K562 (cell line): ENCODE measurements around the gene ARHGAP29. TPM values are rescaled to one million over a fixed set of nuclear protein-coding genes. Genes with fewer than 3 reads are reported as not detected.

Source experiments
- ATAC-seq: fragments of 200-7000 bp; cut with Tn5 transposase; 3 replicates; pipeline ENCODE4 v1.9.1; 2020; ENCODE audit warnings: moderate library complexity
- BruUV-seq: library from RNA; stranded (reverse); fragments of 400-500 nt; replicated peaks from 2 replicates; lab custom pipeline; 2021; lab: Mats Ljungman, UMichigan
- CTCF ChIA-PET: fragments of 300-600 bp; formaldehyde crosslinking; extraction: SDS; loops from one replicate; lab custom pipeline; 2021; ENCODE audit warnings: low intra/inter-chr PET ratio; lab: Yijun Ruan, JAX
- POLR2A ChIA-PET: fragments of 300-600, 350-650 bp; sonication (Branson Sonifier 250); formaldehyde crosslinking; extraction: SDS; loops from one replicate; lab custom pipeline; 2021; ENCODE audit warnings: antibody characterized with exemption, inconsistent platforms; lab: Yijun Ruan, JAX
- DNase-seq, 4 experiments: peaks; one replicate each; pipeline versions ENCODE4 v3.0.0 to v3.0.0-alpha.2; 2011 to 2018; ENCODE audit warnings: low spot score in 3 of 4, mixed read lengths in 3 of 4; ENCODE audit errors: extremely low read depth in 1 of 4
- FAIRE-seq: peaks from 2 replicates; lab custom pipeline; 2011; peaks lifted over from hg19 to GRCh38; lab: Jason Lieb, UNC
- H2AFZ ChIP-seq: 2 replicates; pipeline ENCODE4 v1.6.0; 2011; ENCODE audit warnings: low read depth, low read length, control low read depth, inconsistent platforms
- H3K27ac ChIP-seq: fragments of 200-600 bp; 3 replicates; pipeline ENCODE4 v1.8.0; 2011; ENCODE audit warnings: low read depth, mild to moderate bottlenecking, control low read depth, inconsistent platforms, low read length, moderate library complexity, mixed read lengths; ENCODE audit errors: extremely low read depth
- H3K27me3 ChIP-seq, 2 experiments: fragments of 300-600 bp in 1 of 2; 2 replicates in 1 of 2; 3 replicates in 1 of 2; pipeline versions ENCODE4 v1.6.0 to v1.8.0; 2011; ENCODE audit warnings: inconsistent platforms in 2 of 2, low read length in 2 of 2, mild to moderate bottlenecking in 1 of 2, mixed read lengths in 1 of 2, moderate library complexity in 1 of 2; ENCODE audit not compliant: control insufficient read depth in 2 of 2, insufficient read depth in 2 of 2
- H3K36me3 ChIP-seq: fragments of 300-600 bp; 3 replicates; pipeline ENCODE4 v1.8.0; 2011; ENCODE audit warnings: mild to moderate bottlenecking, low read length, inconsistent platforms; ENCODE audit not compliant: control insufficient read depth, insufficient read depth
- H3K4me1 ChIP-seq, 2 experiments: fragments of 200-600 bp in 1 of 2; replicated peaks in 1 of 2; 2 replicates in 1 of 2; 3 replicates in 1 of 2; pipeline versions ENCODE4 v1.5.1 to v1.8.0; 2011; ENCODE audit warnings: inconsistent platforms in 2 of 2, low read length in 2 of 2, mild to moderate bottlenecking in 1 of 2, mixed read lengths in 1 of 2, moderate library complexity in 1 of 2; ENCODE audit not compliant: control insufficient read depth in 2 of 2, insufficient read depth in 2 of 2
- H3K4me2 ChIP-seq: 2 replicates; pipeline ENCODE4 v1.6.1; 2011; ENCODE audit warnings: low read length, control low read depth, inconsistent platforms, mixed read lengths; ENCODE audit not compliant: insufficient read depth
- H3K4me3 ChIP-seq: fragments of 200-600 bp; sonication (generic), shearing (Covaris generic); 2 replicates; pipeline ENCODE4 v1.5.1; 2016; ENCODE audit warnings: control low read depth, inconsistent platforms
- H3K79me2 ChIP-seq: fragments of 200-600 bp; 3 replicates; pipeline ENCODE4 v1.8.0; 2011; ENCODE audit warnings: low read length, inconsistent platforms; ENCODE audit not compliant: control insufficient read depth, insufficient read depth
- H3K9ac ChIP-seq, 2 experiments: 2 replicates each; pipeline versions ENCODE4 v1.6.0 to v1.6.1; 2011; ENCODE audit warnings: low read depth in 2 of 2, low read length in 2 of 2, control low read depth in 1 of 2, inconsistent platforms in 1 of 2, mild to moderate bottlenecking in 1 of 2, mixed read lengths in 1 of 2; ENCODE audit not compliant: insufficient read depth in 1 of 2
- H3K9me1 ChIP-seq: one replicate; pipeline ENCODE4 v1.6.0; 2011; ENCODE audit warnings: inconsistent platforms, mild to moderate bottlenecking, low read length, moderate library complexity; ENCODE audit not compliant: control insufficient read depth, insufficient read depth
- H3K9me3 ChIP-seq: replicated peaks from 2 replicates; pipeline ENCODE4 v1.5.1; 2011; ENCODE audit warnings: low read depth, low read length, inconsistent platforms; ENCODE audit not compliant: control insufficient read depth, insufficient read depth
- H4K20me1 ChIP-seq: replicated peaks from 2 replicates; pipeline ENCODE4 v1.6.1; 2011; ENCODE audit warnings: low read length, inconsistent platforms, mixed read lengths; ENCODE audit not compliant: control insufficient read depth, insufficient read depth
- BACH1 ChIP-seq: fragments of 200-800 bp; sonication (Bioruptor generic); IDR thresholded peaks from 2 replicates; pipeline ENCODE4 v1.6.1; 2016; ENCODE audit warnings: missing genetic modification characterization, missing compliant biosample characterization
- ILK ChIP-seq: fragments of 450-650 bp; IDR thresholded peaks from 2 replicates; pipeline ENCODE4 v1.6.1; 2016; ENCODE audit warnings: missing genetic modification characterization, low read depth, mild to moderate bottlenecking, missing compliant biosample characterization, moderate library complexity, borderline replicate concordance
- NR2C1 ChIP-seq, 2 experiments: fragments of 450-650 bp; IDR thresholded peaks; 2 replicates each; pipeline ENCODE4 v1.6.1; 2017; ENCODE audit warnings: mild to moderate bottlenecking in 2 of 2, antibody characterized with exemption in 1 of 2, inconsistent platforms in 1 of 2, missing compliant biosample characterization in 1 of 2, missing genetic modification characterization in 1 of 2
- SMAD4 ChIP-seq: fragments of 250-450 bp; sonication (Bioruptor Pico); conservative IDR thresholded peaks from 2 replicates; pipeline ENCODE4 v1.8.0; 2021; ENCODE audit warnings: inconsistent platforms, mild to moderate bottlenecking, moderate library complexity
- ZNF224 ChIP-seq: sonication (generic); formaldehyde crosslinking; IDR thresholded peaks from 2 replicates; pipeline ENCODE4 v1.8.0; 2022; ENCODE audit warnings: mild to moderate bottlenecking, missing genetic modification reagents
- ZNF644 ChIP-seq: fragments of 200-800 bp; sonication (Bioruptor generic); IDR thresholded peaks from 2 replicates; pipeline ENCODE4 v1.6.1; 2016; ENCODE audit warnings: low read depth, missing genetic modification characterization, missing compliant biosample characterization
- ZNF785 ChIP-seq: fragments of 250-450 bp; sonication (Bioruptor Pico); IDR thresholded peaks from 2 replicates; pipeline ENCODE4 v1.4.0; 2020; ENCODE audit warnings: mild to moderate bottlenecking
- WGBS: fragments of 100-300 bp; shearing (Covaris generic); methylation state at CpG from one replicate; pipeline ENCODE4 v1.1.6; 2016; ENCODE audit warnings: low coverage, mixed read lengths; ENCODE audit not compliant: insufficient coverage; ENCODE audit errors: missing lambda C conversion rate; 5-methylcytosine and 5-hydroxymethylcytosine counted together
- in situ Hi-C: fragments of 300-500 bp; cut with MboI; formaldehyde crosslinking; loops from 4 replicates; pipeline ENCODE4 v1.15.0; 2018; ENCODE audit warnings: inconsistent platforms, mixed read lengths
- intact Hi-C: fragments of 100-400 bp; cut with micrococcal nuclease; formaldehyde crosslinking; loops from 2 replicates; pipeline ENCODE4 v1.14.2; 2022
- polyA plus RNA-seq, 8 experiments: library from polyadenylated mRNA; depleted of rRNA in 4 of 8; stranded (reverse) in 5 of 8; unstranded in 3 of 8; fragments of >200 nt; fragmentation: Nextera tagmentation in 2 of 8; fragmentation: Illumina TruSeq in 1 of 8; extraction: Ambion mirVana in 2 of 8; extraction: Trizol in 1 of 8; gene quantifications; 2 replicates each; pipeline versions ENCODE4 v1.2.1 to v1.2.3, GENCODE V29; 2011 to 2014; ENCODE audit warnings: inconsistent platforms in 1 of 8, missing spikeins in 1 of 8
- total RNA-seq, 7 experiments: library from RNA; depleted of rRNA in 6 of 7; stranded (reverse); fragments of >200 nt in 6 of 7; fragmentation: Illumina TruSeq in 2 of 7; extraction: Trizol in 2 of 7; gene quantifications; 2 replicates each; pipeline versions ENCODE4 v1.2.1 to v1.2.3, GENCODE V29; 2011 to 2021; ENCODE audit warnings: low replicate concordance in 1 of 7
- TF ChIP-seq, protein P1 (sequence below): fragments of 200-800 bp; sonication (Bioruptor generic); IDR thresholded peaks from 2 replicates; pipeline ENCODE4 v1.6.1; 2017; ENCODE audit warnings: missing genetic modification characterization, missing compliant biosample characterization
- TF ChIP-seq, protein P2 (sequence below): fragments of 450-650 bp; formaldehyde crosslinking; IDR thresholded peaks from 2 replicates; pipeline ENCODE4 v1.4.0; 2020; ENCODE audit warnings: mild to moderate bottlenecking, moderate library complexity

ARHGAP29 gene
- total and polyA plus RNA-seq, 9 of the 15 experiments (the other 6 are each of a cell fraction or from before 2014, with no cell fraction given) = under 0.01 to 0.13 (median 0.02) TPM; not detected in 5

DNA sequence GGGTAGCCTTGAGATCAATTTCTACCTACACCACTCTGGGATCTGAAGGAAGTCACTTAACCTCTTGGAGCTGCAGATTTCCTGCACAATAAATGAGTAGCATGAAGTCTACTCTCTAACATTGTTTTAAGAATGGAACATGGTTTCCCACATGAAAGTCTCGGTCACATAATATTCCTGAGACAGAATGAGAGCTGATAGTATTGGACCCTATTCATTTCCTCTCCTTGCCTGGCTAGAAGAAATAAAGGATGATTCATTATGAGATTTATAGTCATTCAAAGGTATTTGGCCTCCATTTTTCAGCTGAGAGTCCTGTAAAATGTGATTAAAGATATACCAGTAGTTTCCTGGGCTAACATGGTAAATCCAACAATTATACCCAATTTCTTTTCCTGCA, 56.7 kb downstream of the ARHGAP29 start:
- no peak for ATAC-seq
- in situ Hi-C loops = no loop called here
- BruUV-seq = no TSS peak
- intact Hi-C loops = no loop called here
- Histone ChIP-seq H3K4me1 (no peaks in the 10 kb centered on the region), H3K4me3 (no peak overlapping the region), H3K36me3 (no peaks in the 10 kb centered on the region), H3K9me3 (no peaks in the 10 kb centered on the region), H3K79me2 (no peaks in the 10 kb centered on the region), H3K27ac (no peak overlapping the region), H3K9ac (no peak overlapping the region), H3K4me2 (no peak overlapping the region), H3K27me3 (no peaks in the 10 kb centered on the region), H4K20me1 (no peaks in the 10 kb centered on the region), H2AFZ (no peak overlapping the region), H3K9me1 (no peaks in the 10 kb centered on the region)
- TF ChIP-seq ZNF644 (no peak), SMAD4 (no peak), ZNF224 (CRISPR knock-in tag) (no peak), NR2C1 (IDR thresholded peaks at IDR 0.05) (no peak), NR2C1 (tag; IDR thresholded peaks at IDR 0.05) (no peak)
- TF ChIP-seq, protein P1, sequence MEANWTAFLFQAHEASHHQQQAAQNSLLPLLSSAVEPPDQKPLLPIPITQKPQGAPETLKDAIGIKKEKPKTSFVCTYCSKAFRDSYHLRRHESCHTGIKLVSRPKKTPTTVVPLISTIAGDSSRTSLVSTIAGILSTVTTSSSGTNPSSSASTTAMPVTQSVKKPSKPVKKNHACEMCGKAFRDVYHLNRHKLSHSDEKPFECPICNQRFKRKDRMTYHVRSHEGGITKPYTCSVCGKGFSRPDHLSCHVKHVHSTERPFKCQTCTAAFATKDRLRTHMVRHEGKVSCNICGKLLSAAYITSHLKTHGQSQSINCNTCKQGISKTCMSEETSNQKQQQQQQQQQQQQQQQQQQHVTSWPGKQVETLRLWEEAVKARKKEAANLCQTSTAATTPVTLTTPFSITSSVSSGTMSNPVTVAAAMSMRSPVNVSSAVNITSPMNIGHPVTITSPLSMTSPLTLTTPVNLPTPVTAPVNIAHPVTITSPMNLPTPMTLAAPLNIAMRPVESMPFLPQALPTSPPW = no peak
- DNase-seq = no peak
- CTCF ChIA-PET = no interaction called here
- WGBS = 0% methylated on average over 1 of the region's 1 CpG
- POLR2A ChIA-PET = no interaction called here
- no peak for FAIRE-seq

DNA sequence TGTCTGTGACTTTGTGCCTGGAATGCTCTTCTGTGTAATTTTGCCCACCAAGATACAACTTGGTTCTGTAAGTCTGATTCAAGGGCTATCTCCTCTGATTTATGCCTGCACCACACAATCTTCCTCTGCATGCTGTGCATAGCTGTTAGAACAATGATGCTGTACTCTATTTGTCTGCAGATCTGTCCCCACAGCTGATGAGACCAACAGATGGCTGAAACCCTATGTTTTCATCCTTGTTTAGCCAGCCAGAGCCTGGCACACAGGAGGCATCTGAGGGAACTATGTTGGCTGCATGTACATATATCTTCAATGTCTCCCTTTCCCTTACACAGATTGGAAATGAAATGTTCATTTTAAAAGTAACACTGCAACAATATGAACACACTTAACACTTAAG, 58.5 kb downstream of the ARHGAP29 start:
- DNase-seq (no peak), ATAC-seq (no peak), FAIRE-seq (no peak)
- intact Hi-C loops = no loop called here
- Histone ChIP-seq H3K9ac (no peak overlapping the region), H3K4me3 (no peak overlapping the region), H3K27ac (no peak overlapping the region), H3K4me1 (no peaks in the 10 kb centered on the region), H3K9me1 (no peaks in the 10 kb centered on the region), H3K4me2 (no peak overlapping the region), H3K36me3 (no peaks in the 10 kb centered on the region), H3K27me3 (no peaks in the 10 kb centered on the region), H3K9me3 (no peaks in the 10 kb centered on the region), H4K20me1 (no peaks in the 10 kb centered on the region), H3K79me2 (no peaks in the 10 kb centered on the region), H2AFZ (no peak overlapping the region)
- in situ Hi-C loops = no loop called here
- ChIA-PET CTCF (no interaction called here), POLR2A (no interaction called here)
- BruUV-seq = no TSS peak
- TF ChIP-seq BACH1 (tag) (no peak), ILK (tag) (no peak), ZNF785 (CRISPR knock-in tag) (no peak)
- TF ChIP-seq, protein P2, sequence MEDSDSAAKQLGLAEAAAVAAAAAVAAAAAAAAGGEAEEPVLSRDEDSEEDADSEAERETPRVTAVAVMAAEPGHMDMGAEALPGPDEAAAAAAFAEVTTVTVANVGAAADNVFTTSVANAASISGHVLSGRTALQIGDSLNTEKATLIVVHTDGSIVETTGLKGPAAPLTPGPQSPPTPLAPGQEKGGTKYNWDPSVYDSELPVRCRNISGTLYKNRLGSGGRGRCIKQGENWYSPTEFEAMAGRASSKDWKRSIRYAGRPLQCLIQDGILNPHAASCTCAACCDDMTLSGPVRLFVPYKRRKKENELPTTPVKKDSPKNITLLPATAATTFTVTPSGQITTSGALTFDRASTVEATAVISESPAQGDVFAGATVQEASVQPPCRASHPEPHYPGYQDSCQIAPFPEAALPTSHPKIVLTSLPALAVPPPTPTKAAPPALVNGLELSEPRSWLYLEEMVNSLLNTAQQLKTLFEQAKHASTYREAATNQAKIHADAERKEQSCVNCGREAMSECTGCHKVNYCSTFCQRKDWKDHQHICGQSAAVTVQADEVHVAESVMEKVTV (CRISPR knock-in tag) = no peak
